Caco-2 (cell line): Measurements from ENCODE around the gene KCNQ1OT1. TPM values are rescaled to one million over a fixed set of nuclear protein-coding genes. Genes with fewer than 3 reads are reported as not detected.

Experiments
- BruUV-seq: library from RNA; stranded (reverse); fragments of 400-500 nt; replicated peaks from 2 replicates; lab custom pipeline; 2021; lab: Mats Ljungman, UMichigan
- CTCF ChIA-PET: fragments of 300-600 bp; sonication (Branson Sonifier 250); formaldehyde crosslinking; loops from one replicate; lab custom pipeline; 2022; ENCODE audit warnings: antibody characterized with exemption; lab: Charles Lee
- POLR2A ChIA-PET: fragments of 300-600 bp; sonication (Branson Sonifier 250); formaldehyde crosslinking; loops from one replicate; lab custom pipeline; 2022; ENCODE audit warnings: antibody characterized with exemption; lab: Charles Lee
- DNase-seq, 2 experiments: peaks; one replicate each; pipeline versions ENCODE4 v3.0.0 to v3.0.0-alpha.2; 2020 to 2022
- H3K27me3 ChIP-seq: replicated peaks from 2 replicates; pipeline ENCODE4 v1.6.0; 2011; ENCODE audit warnings: low read length; ENCODE audit not compliant: control insufficient read depth, insufficient read depth
- H3K36me3 ChIP-seq: 2 replicates; pipeline ENCODE4 v1.5.1; 2011; ENCODE audit warnings: low read length; ENCODE audit not compliant: control insufficient read depth, insufficient read depth
- H3K4me1 ChIP-seq: fragments of 250-450 bp; sonication (Bioruptor Pico); 2 replicates; pipeline ENCODE4 v1.5.1; 2020; ENCODE audit warnings: mild to moderate bottlenecking
- H3K4me3 ChIP-seq: 2 replicates; pipeline ENCODE4 v1.5.1; 2011; ENCODE audit warnings: low read depth, mild to moderate bottlenecking, control low read depth, low read length
- H3K9me3 ChIP-seq: fragments of 250-450 bp; sonication (Bioruptor Pico); 2 replicates; pipeline ENCODE4 v1.5.1; 2020; ENCODE audit warnings: mild to moderate bottlenecking, moderate library complexity
- H3K27ac Mint-ChIP-seq: one replicate; pipeline ENCODE4 v1.8.0; 2022; ENCODE audit warnings: mixed read lengths; ENCODE audit not compliant: unreplicated experiment
- H3K27me3 Mint-ChIP-seq: one replicate; pipeline ENCODE4 v1.8.0; 2022; ENCODE audit warnings: mixed read lengths; ENCODE audit not compliant: insufficient read depth, unreplicated experiment
- H3K36me3 Mint-ChIP-seq: one replicate; pipeline ENCODE4 v1.8.0; 2022; ENCODE audit warnings: mild to moderate bottlenecking, mixed read lengths; ENCODE audit not compliant: insufficient read depth, unreplicated experiment
- H3K4me1 Mint-ChIP-seq: one replicate; pipeline ENCODE4 v1.8.0; 2022; ENCODE audit warnings: low read depth, mixed read lengths; ENCODE audit not compliant: unreplicated experiment
- H3K4me3 Mint-ChIP-seq: one replicate; pipeline ENCODE4 v1.8.0; 2022; ENCODE audit warnings: mild to moderate bottlenecking, moderate library complexity, mixed read lengths; ENCODE audit not compliant: unreplicated experiment
- H3K9me3 Mint-ChIP-seq: one replicate; pipeline ENCODE4 v1.8.0; 2022; ENCODE audit warnings: mixed read lengths; ENCODE audit not compliant: unreplicated experiment
- CTCF ChIP-seq, 2 experiments: fragments of 200-600 bp in 1 of 2; IDR thresholded peaks; 1 replicate in 1 of 2; 2 replicates in 1 of 2; pipeline versions ENCODE4 v1.5.1 to v1.8.0; 2011 to 2022; ENCODE audit warnings: antibody characterized with exemption in 1 of 2, control low read depth in 1 of 2, inconsistent platforms in 1 of 2, low read depth in 1 of 2, low read length in 1 of 2, mild to moderate bottlenecking in 1 of 2, moderate library complexity in 1 of 2; ENCODE audit not compliant: insufficient read depth in 1 of 2, severe bottlenecking in 1 of 2, unreplicated experiment in 1 of 2
- intact Hi-C: fragments of 100-400 bp; cut with micrococcal nuclease; formaldehyde crosslinking; loops from one replicate; pipeline ENCODE4 v1.10.0; 2022; ENCODE audit not compliant: unreplicated experiment
- total RNA-seq: library from RNA; stranded (reverse); gene quantifications from 2 replicates; pipeline ENCODE4 v1.2.3, GENCODE V29; 2022

KCNQ1OT1 gene
- total RNA-seq, 1 experiment from 2014 or later, result 7.5 TPM

GRCh38 chr11:2713094-2713493, 13.3 kb upstream of the KCNQ1OT1 start:
- intact Hi-C loops, result no loop called here
- Histone ChIP-seq H3K9me3 (peaks cover 10% of the 10 kb centered on the region), H3K27me3 (no peaks in the 10 kb centered on the region), H3K4me1 (no peaks in the 10 kb centered on the region), H3K36me3 (no peaks in the 10 kb centered on the region), H3K4me3 (no peak overlapping the region)
- TF ChIP-seq CTCF (IDR thresholded peaks at IDR 0.05; ENCODE audit: insufficient read depth in 1 of 2, low read depth in 1 of 2, low read length in 1 of 2, severe bottlenecking in 1 of 2, unreplicated experiment in 1 of 2), result no peak
- Mint-ChIP-seq H3K4me3 (no peak overlapping the region), H3K27me3 (no peaks in the 10 kb centered on the region), H3K36me3 (no peaks in the 10 kb centered on the region), H3K27ac (no peak overlapping the region), H3K4me1 (no peaks in the 10 kb centered on the region), H3K9me3 (peaks cover 13% of the 10 kb centered on the region)
- no peak for DNase-seq
- no TSS peak for BruUV-seq
- CTCF ChIA-PET, result no interaction called here
- POLR2A ChIA-PET, result no interaction called here

- no peak overlapping the region for H3K4me3 Mint-ChIP-seq
- no peaks in the 10 kb centered on the region for H3K27me3 Mint-ChIP-seq
- peaks cover 10% of the 10 kb centered on the region for H3K9me3 ChIP-seq
- H3K4me1 Mint-ChIP-seq, result no peaks in the 10 kb centered on the region
- POLR2A ChIA-PET, result no interaction called here
- H3K4me3 ChIP-seq, result no peak overlapping the region
- DNase-seq, result no peak
- BruUV-seq, result no TSS peak
- H3K36me3 Mint-ChIP-seq, result no peaks in the 10 kb centered on the region
- no peak overlapping the region for H3K27ac Mint-ChIP-seq
- H3K36me3 ChIP-seq, result no peaks in the 10 kb centered on the region
- H3K4me1 ChIP-seq, result no peaks in the 10 kb centered on the region
- peaks cover 13% of the 10 kb centered on the region for H3K9me3 Mint-ChIP-seq
- CTCF ChIA-PET, result interaction anchor here (0.9 kb wide), 1 partner anchor 16 kb away, joined by 3 read pairs; no protein-coding TSS in a partner anchor
- intact Hi-C loops, result no loop called here
- no peak for TF ChIP-seq CTCF (IDR thresholded peaks at IDR 0.05; ENCODE audit: insufficient read depth in 1 of 2, low read depth in 1 of 2, low read length in 1 of 2, severe bottlenecking in 1 of 2, unreplicated experiment in 1 of 2)
- no peaks in the 10 kb centered on the region for H3K27me3 ChIP-seq
Measured at GRCh38 chr11:2711161-2711560, 11.4 kb upstream of the KCNQ1OT1 start.

GRCh38 chr11:2709429-2709828, 9.6 kb upstream of the KCNQ1OT1 start:
- H3K4me3 ChIP-seq, result no peak overlapping the region
- H3K27me3 ChIP-seq, result no peaks in the 10 kb centered on the region
- CTCF ChIA-PET, result no interaction called here
- Mint-ChIP-seq H3K9me3 (peaks cover 13% of the 10 kb centered on the region), H3K27ac (no peak overlapping the region), H3K4me3 (no peak overlapping the region), H3K27me3 (no peaks in the 10 kb centered on the region), H3K36me3 (no peaks in the 10 kb centered on the region), H3K4me1 (no peaks in the 10 kb centered on the region)
- H3K4me1 ChIP-seq, result no peaks in the 10 kb centered on the region
- POLR2A ChIA-PET, result no interaction called here
- no peak for DNase-seq
- H3K36me3 ChIP-seq, result no peaks in the 10 kb centered on the region
- peaks cover 10% of the 10 kb centered on the region for H3K9me3 ChIP-seq
- no peak for TF ChIP-seq CTCF (IDR thresholded peaks at IDR 0.05; ENCODE audit: insufficient read depth in 1 of 2, low read depth in 1 of 2, low read length in 1 of 2, severe bottlenecking in 1 of 2, unreplicated experiment in 1 of 2)
- BruUV-seq, result no TSS peak
- intact Hi-C loops, result no loop called here
